Amniotic epithelial cell (primary cell): ENCODE results near the gene VAV2.

Experiments
- DNase-seq: peaks from one replicate; pipeline ENCODE4 v3.0.0-alpha.2; 2010; ENCODE audit warnings: low read depth

The VAV2 gene

GRCh38 chr9:133813749-133814585 lies 178.2 kb downstream of the VAV2 start:
- DNase-seq = peak; percentile 33

GRCh38 chr9:133812941-133813748 lies 179.0 kb downstream of the VAV2 start:
- DNase-seq = no peak

GRCh38 chr9:133812077-133812868 lies 179.9 kb downstream of the VAV2 start:
- no peak for DNase-seq

GRCh38 chr9:133811471-133811870 lies 180.7 kb downstream of the VAV2 start:
- DNase-seq = no peak

GRCh38 chr9:133810556-133811195 lies 181.4 kb downstream of the VAV2 start:
- no peak for DNase-seq

GRCh38 chr9:133809335-133809734 lies 182.8 kb downstream of the VAV2 start:
- DNase-seq = no peak

GRCh38 chr9:133807818-133808217 lies 184.3 kb downstream of the VAV2 start:
- no peak for DNase-seq

- DNase-seq = no peak
These were observed 185.1 kb downstream of the VAV2 start for GRCh38 chr9:133807037-133807436.

GRCh38 chr9:133806623-133807010 lies 185.5 kb downstream of the VAV2 start:
- no peak for DNase-seq

GRCh38 chr9:133805876-133806622 lies 186.1 kb downstream of the VAV2 start:
- no peak for DNase-seq

GRCh38 chr9:133804199-133804598 lies 187.9 kb downstream of the VAV2 start:
- DNase-seq = no peak

- DNase-seq = no peak
These were observed 188.4 kb downstream of the VAV2 start for GRCh38 chr9:133803745-133804144.

- peak; percentile 68 for DNase-seq
These were observed 189.0 kb downstream of the VAV2 start for GRCh38 chr9:133803028-133803585.

- DNase-seq = no peak
These were observed 190.4 kb downstream of the VAV2 start for GRCh38 chr9:133801739-133802138.

GRCh38 chr9:133800266-133800665 lies 191.9 kb downstream of the VAV2 start:
- DNase-seq = no peak

- DNase-seq = no peak
These were observed 192.4 kb downstream of the VAV2 start for GRCh38 chr9:133799716-133800115.

- DNase-seq = no peak
These were observed 193.0 kb downstream of the VAV2 start for GRCh38 chr9:133799106-133799505.

GRCh38 chr9:133798160-133798559 lies 194.0 kb downstream of the VAV2 start:
- no peak for DNase-seq

GRCh38 chr9:133797406-133798105 lies 194.6 kb downstream of the VAV2 start:
- no peak for DNase-seq

- DNase-seq = no peak
These were observed 195.6 kb downstream of the VAV2 start for GRCh38 chr9:133796562-133796961.
